Kidney (tissue), 14 donors: Measurements from ENCODE around the gene LEUTX. TPM values are rescaled to one million over a fixed set of nuclear protein-coding genes. Genes with fewer than 3 reads are reported as not detected.
"Not testable (repeated sequence)": the region's sequence is repeated elsewhere in the genome, so short reads cannot be mapped to it uniquely, and the experiment has no call there.

Experiments
- DNase-seq, 5 donors: peaks; one replicate each; pipeline ENCODE4 v3.0.0-alpha.2; 2013 to 2020
- FAIRE-seq: peaks from 2 replicates; lab custom pipeline; 2012; peaks lifted over from hg19 to GRCh38; lab: Jason Lieb, UNC
- H3K27ac ChIP-seq, 2 donors: one replicate each; pipeline ENCODE4 v1.7.0; 2013; ENCODE audit warnings: low read depth in 2 of 2, low read length in 2 of 2, inconsistent platforms in 1 of 2
- H3K27me3 ChIP-seq: one replicate; pipeline ENCODE4 v1.7.1; 2013; ENCODE audit warnings: low read length, inconsistent platforms; ENCODE audit not compliant: control insufficient read depth, insufficient read depth
- H3K36me3 ChIP-seq, 3 donors: one replicate each; pipeline versions ENCODE4 v1.7.0 to v1.7.1; 2013; ENCODE audit warnings: low read length in 3 of 3, control low read depth in 1 of 3, inconsistent platforms in 1 of 3; ENCODE audit not compliant: insufficient read depth in 3 of 3, control insufficient read depth in 2 of 3
- H3K4me1 ChIP-seq, 3 donors: one replicate each; pipeline versions ENCODE4 v1.7.0 to v1.7.1; 2013; ENCODE audit warnings: low read length in 3 of 3, inconsistent platforms in 1 of 3, low read depth in 1 of 3; ENCODE audit not compliant: control insufficient read depth in 2 of 3, insufficient read depth in 2 of 3
- H3K4me3 ChIP-seq, 3 donors: one replicate each; pipeline versions ENCODE4 v1.7.0 to v1.8.1; 2013; ENCODE audit warnings: low read length in 3 of 3, control low read depth in 1 of 3, inconsistent platforms in 1 of 3
- H3K9ac ChIP-seq, 3 donors: one replicate each; pipeline versions ENCODE4 v1.7.0 to v1.7.1; 2013; ENCODE audit warnings: low read length in 3 of 3, control low read depth in 1 of 3, inconsistent platforms in 1 of 3
- H3K9me3 ChIP-seq, 3 donors: one replicate each; pipeline versions ENCODE4 v1.7.0 to v1.7.1; 2013; ENCODE audit warnings: low read length in 3 of 3, control low read depth in 1 of 3, inconsistent platforms in 1 of 3; ENCODE audit not compliant: control insufficient read depth in 2 of 3, insufficient read depth in 1 of 3
- intact Hi-C: fragments of 100-400 bp; cut with DNase I; formaldehyde crosslinking; loops from one replicate; pipeline ENCODE4 v1.11.1; 2022
- polyA plus RNA-seq: library from polyadenylated mRNA; stranded (reverse); fragments of 350-450 nt; fragmentation: Illumina TruSeq; extraction: RNeasy Lipid Tissue Mini Kit (QIAGEN cat#74804); gene quantifications from one replicate; pipeline ENCODE4 v1.2.3, GENCODE V29; 2014; ENCODE audit warnings: low read depth, low replicate concordance; ENCODE audit not compliant: insufficient read depth
- total RNA-seq: library from RNA; stranded (reverse); fragmentation: NEBNext Ultra II Directional; extraction: Animal tissue kit (Norgen Biotek cat#: 25700); gene quantifications from one replicate; pipeline ENCODE4 v1.2.1, GENCODE V29; 2021
- TF ChIP-seq, protein P1 (sequence below): IDR thresholded peaks from 3 replicates; pipeline ENCODE4 v1.5.1; 2012; ENCODE audit warnings: mild to moderate bottlenecking, moderate library complexity, borderline replicate concordance; ENCODE audit not compliant: insufficient read depth; ENCODE audit errors: extremely low read depth
- donor health status: control.
- donor health status: control.
- donor health status: control.
- donor health status: control.
- donor health status: control.
- donor health status: DM: yes; HTN: yes; CAD: no.
- donor health status: Normal renal cell carcinoma (clear cell type).

Gene LEUTX
- total and polyA plus RNA-seq, 2 donors from 2014 or later, result not detected

DNA sequence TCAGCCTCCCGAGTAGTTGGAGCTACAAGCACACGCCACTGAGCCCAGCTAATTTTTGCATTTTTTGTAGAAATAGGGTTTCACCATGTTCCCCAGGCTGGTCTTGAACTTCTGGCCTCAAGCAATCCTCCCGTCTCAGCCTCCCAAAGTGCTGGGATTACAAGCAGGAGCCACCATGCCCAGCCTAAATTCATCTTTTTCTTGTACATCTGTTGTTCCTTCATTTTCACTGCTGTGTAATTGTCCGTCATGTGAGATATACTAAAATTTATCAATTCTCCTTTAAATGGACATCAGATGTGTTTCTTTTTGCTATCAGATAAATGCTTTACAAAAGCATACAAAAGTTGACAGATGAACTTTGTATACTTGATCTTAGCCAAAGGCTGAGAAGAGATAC, 32.4 kb downstream of the LEUTX start:
- FAIRE-seq (no peak), DNase-seq (no peak)
- no peaks in the 10 kb centered on the region for H3K36me3 ChIP-seq
- H3K27ac ChIP-seq, result no peak overlapping the region
- TF ChIP-seq, protein P1, sequence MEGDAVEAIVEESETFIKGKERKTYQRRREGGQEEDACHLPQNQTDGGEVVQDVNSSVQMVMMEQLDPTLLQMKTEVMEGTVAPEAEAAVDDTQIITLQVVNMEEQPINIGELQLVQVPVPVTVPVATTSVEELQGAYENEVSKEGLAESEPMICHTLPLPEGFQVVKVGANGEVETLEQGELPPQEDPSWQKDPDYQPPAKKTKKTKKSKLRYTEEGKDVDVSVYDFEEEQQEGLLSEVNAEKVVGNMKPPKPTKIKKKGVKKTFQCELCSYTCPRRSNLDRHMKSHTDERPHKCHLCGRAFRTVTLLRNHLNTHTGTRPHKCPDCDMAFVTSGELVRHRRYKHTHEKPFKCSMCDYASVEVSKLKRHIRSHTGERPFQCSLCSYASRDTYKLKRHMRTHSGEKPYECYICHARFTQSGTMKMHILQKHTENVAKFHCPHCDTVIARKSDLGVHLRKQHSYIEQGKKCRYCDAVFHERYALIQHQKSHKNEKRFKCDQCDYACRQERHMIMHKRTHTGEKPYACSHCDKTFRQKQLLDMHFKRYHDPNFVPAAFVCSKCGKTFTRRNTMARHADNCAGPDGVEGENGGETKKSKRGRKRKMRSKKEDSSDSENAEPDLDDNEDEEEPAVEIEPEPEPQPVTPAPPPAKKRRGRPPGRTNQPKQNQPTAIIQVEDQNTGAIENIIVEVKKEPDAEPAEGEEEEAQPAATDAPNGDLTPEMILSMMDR, result no peak
- H3K4me1 ChIP-seq, result no peaks in the 10 kb centered on the region
- H3K4me3 ChIP-seq, result no peak overlapping the region
- H3K9me3 ChIP-seq, result no peaks in the 10 kb centered on the region
- no peaks in the 10 kb centered on the region for H3K27me3 ChIP-seq
- H3K9ac ChIP-seq, result no peak overlapping the region
- intact Hi-C loops, result no loop called here

DNA sequence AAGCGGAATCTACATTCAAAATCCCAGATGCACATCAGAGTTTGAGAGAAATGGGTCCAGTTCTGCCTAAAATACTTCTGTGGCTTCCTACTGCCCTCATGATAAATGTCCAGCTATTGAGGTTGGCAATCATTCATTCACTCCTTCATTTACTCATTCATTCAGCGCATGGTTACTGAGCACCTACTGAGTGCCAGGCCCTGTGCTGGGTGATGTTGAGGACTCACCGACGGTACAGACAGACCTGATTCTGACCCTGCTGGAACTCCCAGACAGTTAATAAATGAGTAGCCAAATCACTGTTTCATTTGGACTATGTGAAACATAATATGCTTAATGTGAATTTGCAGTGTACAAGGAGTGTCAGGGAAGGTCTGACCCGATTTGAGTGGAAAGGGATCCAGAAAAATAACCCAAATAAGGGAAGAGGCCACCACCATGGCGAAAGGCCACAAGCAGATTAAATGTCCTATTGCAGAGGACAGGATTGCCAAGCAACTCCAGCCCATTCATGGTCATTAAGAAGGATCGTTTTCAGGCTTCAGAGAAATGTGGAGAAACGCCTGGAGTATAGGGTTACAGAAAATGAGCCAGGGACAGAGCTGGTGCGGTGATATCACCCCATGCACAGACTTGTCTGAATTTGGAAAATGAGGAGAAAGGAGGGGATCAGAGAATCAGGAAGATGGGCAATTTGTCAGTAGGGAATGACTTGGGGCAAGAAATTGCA, 34.8 kb downstream of the LEUTX start:
- H3K27ac ChIP-seq, result no peak overlapping the region
- peak in 3 of 5 donors; percentile 54 to 78 (median 73) for DNase-seq
- H3K36me3 ChIP-seq, result peaks cover 0 to 2% (median 0%) of the 10 kb centered on the region in 3 donors
- intact Hi-C loops, result no loop called here
- H3K9ac ChIP-seq, result no peak overlapping the region
- H3K4me3 ChIP-seq, result no peak overlapping the region
- TF ChIP-seq, protein P1, result no peak
- H3K9me3 ChIP-seq, result no peaks in the 10 kb centered on the region
- H3K27me3 ChIP-seq, result no peaks in the 10 kb centered on the region
- H3K4me1 ChIP-seq, result no peaks in the 10 kb centered on the region
- FAIRE-seq, result no peak

DNA sequence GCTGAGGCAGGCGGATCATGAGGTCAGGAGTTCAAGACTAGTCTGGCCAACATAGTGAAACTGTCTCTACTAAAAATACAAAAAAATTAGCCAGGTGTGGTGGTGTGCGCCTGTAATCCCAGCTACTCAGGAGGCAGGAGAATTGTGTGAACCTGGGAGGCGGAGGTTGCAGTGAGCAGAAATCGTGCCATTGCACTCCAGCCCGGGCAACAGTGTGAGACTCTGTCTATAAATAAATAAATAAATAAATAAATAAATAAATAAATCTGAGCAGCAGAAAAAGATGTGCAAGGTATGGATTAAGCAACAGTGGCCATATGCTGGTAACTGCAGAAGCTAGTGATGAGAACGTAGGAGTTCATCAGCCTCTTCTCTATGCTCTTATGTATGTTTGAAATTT, 35.5 kb downstream of the LEUTX start:
- H3K9ac ChIP-seq, H3K4me1 ChIP-seq, H3K27ac ChIP-seq, H3K4me3 ChIP-seq, intact Hi-C loops, H3K36me3 ChIP-seq, H3K27me3 ChIP-seq, DNase-seq, H3K9me3 ChIP-seq, FAIRE-seq: not testable (repeated sequence)

DNA sequence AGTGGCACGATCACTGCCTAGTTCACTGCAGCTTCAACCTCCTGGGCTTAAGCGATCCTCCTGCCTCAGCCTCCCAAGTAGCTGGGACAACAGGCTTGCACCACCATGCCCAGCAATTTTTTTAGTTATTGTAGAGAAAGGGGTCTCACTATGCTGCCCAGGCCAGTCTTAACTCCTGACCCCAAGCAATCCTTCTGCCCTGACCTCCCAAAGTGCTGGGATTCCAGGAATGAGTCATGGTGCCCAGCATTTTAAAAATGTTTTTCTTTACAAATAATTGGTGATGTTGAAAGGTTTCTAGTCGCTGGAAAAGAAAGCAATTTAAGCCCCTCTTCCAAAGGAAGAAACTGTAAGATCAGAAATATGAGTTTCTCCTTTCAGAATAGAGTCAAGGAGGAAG, 35.9 kb downstream of the LEUTX start:
- FAIRE-seq (no peak), DNase-seq (no peak)
- Histone ChIP-seq H3K9me3 (no peaks in the 10 kb centered on the region), H3K4me1 (no peaks in the 10 kb centered on the region), H3K27me3 (no peaks in the 10 kb centered on the region), H3K27ac (no peak overlapping the region), H3K36me3 (peaks cover 0 to 2% (median 0%) of the 10 kb centered on the region in 3 donors), H3K4me3 (no peak overlapping the region), H3K9ac (no peak overlapping the region)
- intact Hi-C loops, result no loop called here
- TF ChIP-seq, protein P1, result no peak
